ENCODE measurements around the gene PLAC9. TPM values are rescaled to one million over a fixed set of nuclear protein-coding genes. Genes with fewer than 3 reads are reported as not detected.
"Not testable (repeated sequence)": the region's sequence is repeated elsewhere in the genome, so short reads cannot be mapped to it uniquely, and the experiment has no call there.

Gene PLAC9
- total RNA-seq, 1 donor from 2014 or later, result not detected

- intact Hi-C loops (cut with micrococcal nuclease), result loop anchor here (5.0 kb wide), 1 partner anchor 37 kb away; no protein-coding TSS in a partner anchor
- not testable (repeated sequence) for H3K27me3 Mint-ChIP-seq (ENCODE audit: low read depth); H3K9me3 Mint-ChIP-seq; DNase-seq (ENCODE audit: low spot score)
- peaks cover 30% of the 10 kb centered on the region for H3K36me3 Mint-ChIP-seq (ENCODE audit: low read depth)
- peak overlapping the region; percentile 0 for H3K4me3 Mint-ChIP-seq (ENCODE audit: low read depth)
- peak overlapping the region; percentile 24 for H3K27ac Mint-ChIP-seq
- H3K4me1 Mint-ChIP-seq (ENCODE audit: low read depth), result peaks cover 16% of the 10 kb centered on the region
These were observed 13.1 kb downstream of the PLAC9 start for GRCh38 chr10:80145406-80146308.

- Mint-ChIP-seq H3K4me1 (ENCODE audit: low read depth) (peaks cover 18% of the 10 kb centered on the region), H3K27ac (no peak overlapping the region), H3K27me3 (ENCODE audit: low read depth) (peaks cover under 1% of the 10 kb centered on the region), H3K4me3 (ENCODE audit: low read depth) (no peak overlapping the region), H3K9me3 (peaks cover 4% of the 10 kb centered on the region), H3K36me3 (ENCODE audit: low read depth) (peaks cover 42% of the 10 kb centered on the region)
- intact Hi-C loops (cut with micrococcal nuclease), result loop anchor here (5.0 kb wide), 1 partner anchor 35 kb away; no protein-coding TSS in a partner anchor
- DNase-seq (ENCODE audit: low spot score), result no peak
These were observed 14.4 kb downstream of the PLAC9 start for GRCh38 chr10:80146918-80147317.

- intact Hi-C loops (cut with micrococcal nuclease), result loop anchor here (5.0 kb wide), 1 partner anchor 34 kb away; no protein-coding TSS in a partner anchor
- H3K9me3 Mint-ChIP-seq, result peaks cover 4% of the 10 kb centered on the region
These were observed 15.8 kb downstream of the PLAC9 start for GRCh38 chr10:80148166-80148805.

GRCh38 chr10:80149123-80149522 is 16.6 kb downstream of the PLAC9 start:
- DNase-seq (ENCODE audit: low spot score), result no peak
- intact Hi-C loops (cut with micrococcal nuclease), result loop anchor here (5.0 kb wide), 1 partner anchor 33 kb away; no protein-coding TSS in a partner anchor
- H3K27me3 Mint-ChIP-seq (ENCODE audit: low read depth), result no peaks in the 10 kb centered on the region
- peaks cover 13% of the 10 kb centered on the region for H3K4me1 Mint-ChIP-seq (ENCODE audit: low read depth)
- peaks cover 4% of the 10 kb centered on the region for H3K9me3 Mint-ChIP-seq
- no peak overlapping the region for H3K27ac Mint-ChIP-seq
- H3K4me3 Mint-ChIP-seq (ENCODE audit: low read depth), result no peak overlapping the region
- H3K36me3 Mint-ChIP-seq (ENCODE audit: low read depth), result peaks cover 61% of the 10 kb centered on the region

More at GRCh38 chr10:80148166-80148805, 15.8 kb downstream of the PLAC9 start:
- no peak overlapping the region for H3K4me3 Mint-ChIP-seq (ENCODE audit: low read depth)
- H3K27ac Mint-ChIP-seq, result no peak overlapping the region
- peaks cover 18% of the 10 kb centered on the region for H3K4me1 Mint-ChIP-seq (ENCODE audit: low read depth)
- H3K36me3 Mint-ChIP-seq (ENCODE audit: low read depth), result peaks cover 54% of the 10 kb centered on the region
- no peak for DNase-seq (ENCODE audit: low spot score)
- H3K27me3 Mint-ChIP-seq (ENCODE audit: low read depth), result no peaks in the 10 kb centered on the region

GRCh38 chr10:80150172-80150571 is 17.6 kb downstream of the PLAC9 start:
- intact Hi-C loops (cut with micrococcal nuclease), result loop anchor here (5.0 kb wide), 1 partner anchor 57 kb away; the partner anchor contains the start of gene ANXA11
- Mint-ChIP-seq H3K27me3 (ENCODE audit: low read depth) (no peaks in the 10 kb centered on the region), H3K36me3 (ENCODE audit: low read depth) (peaks cover 71% of the 10 kb centered on the region), H3K9me3 (peaks cover 4% of the 10 kb centered on the region), H3K4me1 (ENCODE audit: low read depth) (peaks cover 7% of the 10 kb centered on the region), H3K4me3 (ENCODE audit: low read depth) (no peak overlapping the region), H3K27ac (no peak overlapping the region)
- DNase-seq (ENCODE audit: low spot score), result no peak

- intact Hi-C loops (cut with micrococcal nuclease), result loop anchor here (5.0 kb wide), 1 partner anchor 54 kb away; the partner anchor contains the start of gene ANXA11
- Mint-ChIP-seq H3K9me3 (peaks cover 4% of the 10 kb centered on the region), H3K36me3 (ENCODE audit: low read depth) (peaks cover 88% of the 10 kb centered on the region), H3K27me3 (ENCODE audit: low read depth) (no peaks in the 10 kb centered on the region), H3K27ac (peak overlapping the region; percentile 40), H3K4me3 (ENCODE audit: low read depth) (no peak overlapping the region), H3K4me1 (ENCODE audit: low read depth) (peaks cover 7% of the 10 kb centered on the region)
- no peak for DNase-seq (ENCODE audit: low spot score)
These were observed 20.3 kb downstream of the PLAC9 start for GRCh38 chr10:80152820-80153219.

GRCh38 chr10:80153460-80153859 is 20.9 kb downstream of the PLAC9 start:
- Mint-ChIP-seq H3K27me3 (ENCODE audit: low read depth) (no peaks in the 10 kb centered on the region), H3K4me1 (ENCODE audit: low read depth) (peaks cover 7% of the 10 kb centered on the region), H3K36me3 (ENCODE audit: low read depth) (peaks cover 90% of the 10 kb centered on the region), H3K4me3 (ENCODE audit: low read depth) (no peak overlapping the region), H3K27ac (no peak overlapping the region), H3K9me3 (peaks cover 4% of the 10 kb centered on the region)
- no peak for DNase-seq (ENCODE audit: low spot score)
- intact Hi-C loops (cut with micrococcal nuclease), result loop anchor here (5.0 kb wide), 1 partner anchor 54 kb away; the partner anchor contains the start of gene ANXA11

- H3K27me3 Mint-ChIP-seq (ENCODE audit: low read depth), result no peaks in the 10 kb centered on the region
- peaks cover under 1% of the 10 kb centered on the region for H3K9me3 Mint-ChIP-seq
- peak overlapping the region; percentile 38 for H3K27ac Mint-ChIP-seq
- peaks cover 15% of the 10 kb centered on the region for H3K4me1 Mint-ChIP-seq (ENCODE audit: low read depth)
- intact Hi-C loops (cut with micrococcal nuclease), result loop anchor here (5.0 kb wide), 1 partner anchor 53 kb away; the partner anchor contains the start of gene ANXA11
- DNase-seq (ENCODE audit: low spot score), result no peak
- peaks cover 91% of the 10 kb centered on the region for H3K36me3 Mint-ChIP-seq (ENCODE audit: low read depth)
- H3K4me3 Mint-ChIP-seq (ENCODE audit: low read depth), result no peak overlapping the region
These were observed 22.1 kb downstream of the PLAC9 start for GRCh38 chr10:80154626-80154977.

- no peaks in the 10 kb centered on the region for H3K9me3 Mint-ChIP-seq
- H3K4me1 Mint-ChIP-seq (ENCODE audit: low read depth), result peaks cover 17% of the 10 kb centered on the region
- no peaks in the 10 kb centered on the region for H3K27me3 Mint-ChIP-seq (ENCODE audit: low read depth)
- peak overlapping the region; percentile 66 for H3K27ac Mint-ChIP-seq
- peaks cover 92% of the 10 kb centered on the region for H3K36me3 Mint-ChIP-seq (ENCODE audit: low read depth)
- no peak for DNase-seq (ENCODE audit: low spot score)
- H3K4me3 Mint-ChIP-seq (ENCODE audit: low read depth), result no peak overlapping the region
- intact Hi-C loops (cut with micrococcal nuclease), result loop anchor here (5.0 kb wide), 1 partner anchor 52 kb away; the partner anchor contains the start of gene ANXA11
These were observed 22.6 kb downstream of the PLAC9 start for GRCh38 chr10:80154978-80155695.

- Mint-ChIP-seq H3K27me3 (ENCODE audit: low read depth) (no peaks in the 10 kb centered on the region), H3K4me1 (ENCODE audit: low read depth) (peaks cover 17% of the 10 kb centered on the region), H3K36me3 (ENCODE audit: low read depth) (peaks cover 90% of the 10 kb centered on the region), H3K9me3 (no peaks in the 10 kb centered on the region), H3K27ac (peak overlapping the region; percentile 66), H3K4me3 (ENCODE audit: low read depth) (no peak overlapping the region)
- intact Hi-C loops (cut with micrococcal nuclease), result no loop called here
- no peak for DNase-seq (ENCODE audit: low spot score)
These were observed 23.2 kb downstream of the PLAC9 start for GRCh38 chr10:80155696-80156215.

GRCh38 chr10:80156216-80156615 is 23.7 kb downstream of the PLAC9 start:
- Mint-ChIP-seq H3K9me3 (no peaks in the 10 kb centered on the region), H3K27ac (no peak overlapping the region), H3K27me3 (ENCODE audit: low read depth) (no peaks in the 10 kb centered on the region), H3K4me3 (ENCODE audit: low read depth) (no peak overlapping the region), H3K36me3 (ENCODE audit: low read depth) (peaks cover 90% of the 10 kb centered on the region), H3K4me1 (ENCODE audit: low read depth) (peaks cover 17% of the 10 kb centered on the region)
- DNase-seq (ENCODE audit: low spot score), result no peak
- intact Hi-C loops (cut with micrococcal nuclease), result no loop called here

GRCh38 chr10:80157561-80157960 is 25.0 kb downstream of the PLAC9 start:
- Mint-ChIP-seq H3K4me3 (ENCODE audit: low read depth) (no peak overlapping the region), H3K4me1 (ENCODE audit: low read depth) (peaks cover 15% of the 10 kb centered on the region), H3K36me3 (ENCODE audit: low read depth) (peaks cover 92% of the 10 kb centered on the region), H3K27ac (no peak overlapping the region), H3K27me3 (ENCODE audit: low read depth) (no peaks in the 10 kb centered on the region), H3K9me3 (no peaks in the 10 kb centered on the region)
- no peak for DNase-seq (ENCODE audit: low spot score)
- intact Hi-C loops (cut with micrococcal nuclease), result no loop called here

Data from activated T-helper 2 cell treated with anti-CD3 and anti-CD28 coated beads, Interferon-gamma antibody, Interleukin-2, Interleukin-4, amounts not matched to agents 10 μg/mL and 5 μg/mL and 100 μg/mL, durations not matched to agents 14 hours and 24 hours and 36 hours (primary cell).